GM18867 (cell line): ENCODE measurements around the gene ERN1.
A peak's percentile ranks its signal among the peaks of the same experiment; 100 is the strongest.

ENCODE experiments used
- ATAC-seq: cut with Tn5 transposase; IDR thresholded peaks from one replicate; pipeline ENCODE4 v1.9.1; 2021; ENCODE audit warnings: mild to moderate bottlenecking, moderate library complexity; ENCODE audit not compliant: unreplicated experiment

ERN1 gene

DNA sequence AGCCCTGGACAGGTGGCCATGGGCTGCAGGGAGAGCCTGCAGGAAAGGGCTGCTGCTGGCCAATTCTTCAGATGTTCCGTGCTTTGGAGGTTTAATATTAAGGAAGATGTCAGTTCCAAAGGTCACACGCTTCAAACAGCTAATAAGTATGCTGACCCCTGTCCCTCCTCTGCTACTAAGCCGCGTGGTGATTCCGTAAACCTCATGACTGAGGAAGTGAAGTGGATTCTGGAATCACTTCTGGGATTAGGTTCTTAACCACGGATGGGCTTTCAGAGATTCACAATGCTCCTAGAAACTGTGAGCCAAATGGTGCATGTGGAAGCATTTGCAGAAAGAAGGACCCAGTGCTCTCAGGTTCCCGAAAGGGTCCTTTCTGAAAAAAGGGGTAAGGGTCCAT lies 28.5 kb upstream of the ERN1 start:
- ATAC-seq: no peak

DNA sequence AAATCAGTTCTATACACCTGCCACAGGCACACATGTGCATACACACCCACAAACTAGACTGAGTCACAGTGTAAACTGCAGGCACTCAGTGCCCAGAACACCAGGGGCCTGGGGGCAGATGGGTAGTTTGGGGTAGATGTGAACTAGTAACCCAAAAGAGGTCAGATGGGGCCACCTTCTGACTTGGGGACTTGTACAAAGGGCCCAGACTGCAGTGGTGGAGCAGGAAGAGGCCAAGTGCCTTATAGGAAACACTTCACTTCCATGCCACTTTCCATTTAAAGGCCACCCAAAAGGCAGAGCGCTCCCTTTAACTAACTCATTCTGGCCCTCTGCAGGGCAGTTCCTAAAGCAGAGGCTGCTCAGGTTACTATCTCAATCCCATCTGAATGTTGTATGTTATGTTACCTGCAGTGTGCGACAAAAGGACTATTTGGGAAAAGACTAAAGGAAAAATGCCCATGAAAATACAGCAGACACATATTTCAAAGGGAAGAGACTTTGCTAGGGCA lies 27.8 kb upstream of the ERN1 start:
- ATAC-seq: no peak

DNA sequence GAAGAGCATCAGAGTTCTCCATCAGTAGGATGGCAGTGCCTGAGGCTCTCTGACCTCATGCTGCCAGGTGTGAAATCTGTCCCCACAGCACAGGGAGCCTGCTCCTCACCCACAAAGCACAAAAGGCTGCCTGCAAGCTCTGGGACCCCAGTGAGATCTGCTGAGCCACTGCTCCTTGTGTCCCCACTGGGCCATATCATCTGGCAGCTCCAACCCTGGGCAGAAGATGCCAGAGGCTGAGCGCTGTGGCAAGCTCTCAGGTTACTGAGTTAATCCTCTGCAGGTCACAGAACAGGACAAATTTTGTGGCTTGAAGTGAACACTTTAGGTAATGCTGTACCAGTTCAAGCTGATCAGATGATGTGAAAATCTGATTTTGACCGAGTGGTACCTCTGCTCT lies 26.7 kb upstream of the ERN1 start:
- ATAC-seq: no peak

DNA sequence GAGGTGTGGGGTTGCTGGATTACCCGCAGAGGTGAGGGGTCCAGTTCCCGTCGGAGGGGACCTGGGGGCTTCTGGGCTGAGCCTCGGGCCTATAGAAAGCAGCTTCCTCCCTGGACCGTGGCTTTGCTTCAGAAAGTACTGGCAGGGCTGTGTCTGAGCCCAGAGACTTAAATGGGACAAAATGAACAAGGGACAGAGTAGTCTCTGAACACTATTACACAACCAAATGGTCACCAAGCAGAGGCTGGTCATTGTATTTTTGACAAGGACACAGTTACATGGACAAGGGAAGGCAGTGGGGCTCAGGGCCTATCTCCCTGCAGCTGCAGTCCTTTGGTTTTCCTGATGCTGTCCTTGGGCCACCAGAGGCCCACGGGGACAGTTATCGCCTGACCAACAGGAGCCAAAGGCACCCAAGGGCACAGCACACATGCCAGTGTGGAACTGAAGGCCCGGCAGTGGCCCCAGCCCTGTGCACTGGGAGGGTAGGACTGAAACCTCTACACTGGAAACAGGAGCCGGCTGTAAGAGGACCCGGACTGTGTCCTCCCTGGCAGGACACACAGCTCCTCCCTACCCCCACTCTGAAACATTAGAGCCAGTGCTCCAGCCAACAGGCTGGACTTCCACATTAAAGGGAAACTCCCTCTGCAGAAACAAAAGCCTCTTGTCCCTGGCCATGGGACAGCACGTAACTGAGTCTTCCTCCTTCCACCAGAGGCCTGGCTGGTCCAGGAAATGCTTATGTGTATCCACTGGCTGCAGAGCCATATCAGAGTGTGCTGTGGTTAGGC lies 26.0 kb upstream of the ERN1 start:
- ATAC-seq: no peak

DNA sequence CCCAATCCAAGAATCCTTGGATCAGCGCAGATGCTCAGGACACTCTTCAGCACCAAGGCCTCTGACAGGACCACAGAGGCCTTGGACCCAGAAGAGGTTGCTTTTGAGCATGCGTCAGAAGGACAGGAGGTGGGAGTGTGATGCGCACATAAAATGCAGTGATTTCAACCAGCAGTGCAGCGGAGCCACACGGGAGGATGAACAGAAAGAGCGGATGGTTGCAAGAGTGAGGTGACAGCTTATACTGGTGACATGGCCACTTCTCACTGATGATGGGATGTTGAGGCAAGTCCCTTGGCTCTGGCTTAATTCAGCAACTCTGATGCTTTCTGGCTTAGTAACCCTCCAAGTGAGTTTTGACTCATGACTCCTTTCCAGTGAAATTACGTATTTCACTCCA lies 25.2 kb upstream of the ERN1 start:
- ATAC-seq: no peak

DNA sequence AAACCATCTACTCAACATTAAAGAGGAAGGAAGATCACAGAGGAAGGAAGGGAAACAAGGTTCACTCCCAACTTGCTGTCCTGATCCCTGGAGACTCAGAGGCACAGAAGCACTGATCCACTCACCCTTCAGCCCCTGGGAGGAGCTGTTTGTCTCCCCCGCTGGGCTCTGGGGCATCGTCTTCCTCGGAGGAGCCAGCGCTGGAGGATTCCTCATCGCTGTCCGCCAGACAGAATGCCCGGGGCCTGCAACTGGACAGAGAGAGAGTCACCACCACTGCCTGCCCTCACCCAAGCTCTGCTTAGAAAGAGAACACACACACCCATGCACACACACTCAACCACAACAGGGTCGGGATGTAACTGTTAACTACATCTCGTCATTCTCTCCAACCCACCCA lies 24.8 kb upstream of the ERN1 start:
- no peak for ATAC-seq

DNA sequence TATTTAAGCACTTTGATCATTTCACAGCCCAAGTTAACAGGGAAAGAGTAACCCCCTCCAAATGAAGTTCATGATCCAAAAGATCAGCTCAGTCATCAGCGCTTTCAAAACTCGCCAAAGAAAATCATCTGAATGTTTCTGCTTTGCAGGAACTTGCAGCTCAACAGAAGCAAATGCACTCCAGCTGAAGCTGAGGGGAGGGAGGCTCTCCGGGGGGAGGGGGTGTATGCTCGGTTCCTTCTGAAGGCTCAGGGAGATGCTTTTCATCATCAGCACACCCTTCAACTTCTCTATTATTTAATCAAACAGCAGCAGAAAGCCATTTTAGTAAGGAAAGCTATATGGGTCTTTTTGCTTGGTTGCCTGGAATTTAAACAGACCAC lies 24.4 kb upstream of the ERN1 start:
- ATAC-seq: no peak

DNA sequence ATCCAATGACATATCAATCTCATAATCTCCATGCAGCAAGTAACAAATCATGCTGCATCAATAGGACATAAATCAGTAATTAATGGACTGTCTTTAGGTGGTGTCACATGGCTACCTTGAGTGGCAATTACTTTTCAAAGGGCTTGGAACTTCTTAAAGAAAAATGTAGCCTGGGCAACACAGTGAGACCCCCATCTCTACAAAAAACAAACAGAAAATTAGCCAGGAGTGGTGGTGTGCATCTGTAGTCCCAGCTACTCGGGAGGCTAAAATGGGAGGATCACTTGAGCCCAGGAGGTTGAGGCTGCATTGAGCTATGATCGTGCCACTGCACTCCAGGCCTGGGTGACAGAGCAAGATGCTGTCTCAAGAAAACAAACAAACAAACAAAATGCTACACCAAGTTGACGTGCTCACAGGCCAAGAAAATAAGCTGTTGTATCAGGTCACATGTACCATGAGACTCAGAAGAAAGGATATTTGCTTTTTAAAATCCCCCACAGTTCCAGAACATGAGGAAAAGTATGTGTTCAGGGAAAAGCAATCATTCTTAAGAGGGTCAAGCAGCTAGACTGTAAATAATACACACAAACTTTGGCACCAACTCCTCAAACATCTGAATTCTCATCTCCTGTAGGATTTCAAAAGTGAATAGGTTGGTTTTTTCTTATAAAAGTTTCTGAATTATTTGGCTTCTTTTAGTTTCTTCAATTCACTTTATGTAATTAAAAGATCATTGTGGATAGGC lies 23.8 kb upstream of the ERN1 start:
- ATAC-seq: no peak

DNA sequence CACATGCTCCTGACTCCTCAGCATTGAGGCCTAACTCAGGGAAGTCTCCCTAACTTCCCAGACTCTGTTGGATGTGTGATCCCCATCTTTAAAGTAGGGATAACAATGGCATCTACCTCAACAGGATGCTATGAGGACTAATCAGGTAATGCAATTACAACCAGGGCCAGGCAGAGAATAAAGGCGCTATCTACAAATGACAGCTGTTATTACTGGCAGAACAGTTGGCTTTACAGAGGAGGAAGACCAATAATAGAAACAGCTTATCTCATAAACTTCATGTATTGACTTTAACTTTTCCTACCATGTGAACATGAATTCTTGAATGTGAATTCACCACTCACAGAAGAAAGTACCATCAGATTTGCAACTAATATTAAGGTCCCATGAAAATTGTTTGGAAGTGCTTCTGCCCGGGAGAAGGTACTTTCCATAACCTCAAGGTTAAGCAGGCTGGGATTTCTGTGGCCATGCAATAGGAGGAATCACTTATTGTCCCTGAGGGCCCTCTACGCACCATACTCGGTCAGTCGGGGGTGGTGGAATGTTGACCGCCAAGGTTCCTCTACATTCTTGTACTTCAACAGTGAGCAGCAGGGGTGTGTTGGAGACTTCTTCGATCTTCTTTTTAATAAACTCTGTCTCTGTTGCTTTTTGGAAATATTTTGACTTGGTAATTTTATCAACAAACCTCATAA lies 22.6 kb upstream of the ERN1 start:
- no peak for ATAC-seq

DNA sequence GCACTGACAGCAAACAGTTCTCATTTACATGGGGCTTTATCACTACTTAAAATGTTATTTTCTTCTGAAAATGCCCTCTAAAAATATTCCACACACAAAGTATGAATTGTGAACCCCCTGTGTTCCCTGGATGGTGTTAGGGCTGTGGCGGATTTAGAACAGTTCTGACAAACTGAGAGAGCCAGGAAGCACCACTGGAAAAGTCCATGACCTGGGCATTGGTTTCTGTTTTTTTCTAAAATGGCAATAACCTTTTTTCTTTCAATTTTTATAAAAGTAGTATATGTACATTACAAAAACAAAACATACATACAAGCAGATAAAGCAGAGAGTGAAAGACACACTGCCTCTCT lies 21.0 kb upstream of the ERN1 start:
- no peak for ATAC-seq

DNA sequence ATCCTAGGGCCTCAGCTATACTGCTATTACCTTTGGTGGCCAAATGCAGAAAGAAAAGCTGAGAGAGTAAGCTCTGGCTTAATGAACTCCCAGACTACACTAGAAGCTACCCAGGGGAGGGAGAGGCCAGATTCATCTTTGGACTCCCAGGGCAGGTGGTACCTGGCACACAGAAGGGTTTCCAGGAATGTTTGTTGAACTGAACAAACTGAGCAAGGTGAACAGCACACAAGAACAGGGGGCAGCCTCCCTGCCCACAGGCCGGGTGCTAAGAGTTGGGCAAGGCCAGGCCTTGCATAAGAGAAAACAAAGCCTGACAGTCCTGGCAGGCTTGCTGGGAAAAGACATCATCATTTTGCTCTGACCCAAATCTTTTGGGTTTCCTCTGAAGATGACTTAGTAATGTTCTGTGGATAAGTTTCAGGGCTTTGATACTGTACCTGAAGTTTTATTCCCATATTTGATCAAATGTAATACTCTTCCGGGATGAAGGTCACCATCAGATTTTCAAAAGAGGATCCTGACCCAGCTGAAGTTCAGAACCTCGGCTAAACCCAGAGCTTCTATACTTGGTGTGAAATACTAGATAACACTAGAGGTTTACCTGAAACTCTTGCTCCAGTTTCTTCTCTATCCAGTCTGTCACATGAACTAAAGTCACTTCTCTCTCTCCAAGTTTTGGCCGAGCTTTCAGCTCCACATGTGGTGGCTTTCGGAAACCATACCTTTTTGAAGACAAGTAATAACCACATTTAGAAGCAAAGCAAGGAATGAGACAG lies 20.5 kb upstream of the ERN1 start:
- ATAC-seq: no peak

DNA sequence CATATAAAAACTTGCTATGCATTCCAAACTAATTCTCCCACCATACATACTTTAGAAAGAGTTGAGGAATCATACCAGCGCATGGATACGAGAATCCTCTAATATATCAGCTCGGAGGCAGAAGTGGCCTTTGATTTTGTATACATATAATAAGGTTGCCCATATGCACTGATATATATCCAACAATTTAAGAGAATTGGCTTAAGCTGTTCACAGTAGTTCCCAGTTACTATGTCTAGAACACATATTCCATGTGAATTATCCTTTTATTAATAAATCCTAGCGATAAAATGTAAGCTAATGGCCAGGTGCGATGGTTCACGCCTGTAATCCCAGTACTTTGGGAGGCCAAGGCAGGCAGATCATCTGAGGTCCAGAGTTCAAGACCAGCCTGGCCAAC lies 19.3 kb upstream of the ERN1 start:
- ATAC-seq: no peak

DNA sequence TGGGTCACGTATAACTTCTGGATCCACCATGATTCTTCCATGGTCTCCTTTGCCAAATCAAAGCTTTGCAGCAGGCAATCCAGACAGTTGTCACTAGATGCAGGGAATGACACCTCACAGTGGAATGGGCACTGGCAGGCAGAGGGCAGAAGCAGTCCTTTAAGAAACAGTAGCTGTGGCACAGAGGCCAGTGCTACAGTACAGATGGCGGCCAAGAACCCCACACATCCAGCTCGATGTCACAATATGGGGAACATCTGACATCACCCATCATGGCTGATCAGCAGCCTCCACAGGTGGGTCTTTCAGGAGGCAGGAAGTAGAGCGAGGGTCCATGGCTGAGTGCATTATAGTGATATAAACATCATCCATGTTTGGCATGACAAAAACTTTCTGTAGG lies 18.8 kb upstream of the ERN1 start:
- ATAC-seq: no peak

DNA sequence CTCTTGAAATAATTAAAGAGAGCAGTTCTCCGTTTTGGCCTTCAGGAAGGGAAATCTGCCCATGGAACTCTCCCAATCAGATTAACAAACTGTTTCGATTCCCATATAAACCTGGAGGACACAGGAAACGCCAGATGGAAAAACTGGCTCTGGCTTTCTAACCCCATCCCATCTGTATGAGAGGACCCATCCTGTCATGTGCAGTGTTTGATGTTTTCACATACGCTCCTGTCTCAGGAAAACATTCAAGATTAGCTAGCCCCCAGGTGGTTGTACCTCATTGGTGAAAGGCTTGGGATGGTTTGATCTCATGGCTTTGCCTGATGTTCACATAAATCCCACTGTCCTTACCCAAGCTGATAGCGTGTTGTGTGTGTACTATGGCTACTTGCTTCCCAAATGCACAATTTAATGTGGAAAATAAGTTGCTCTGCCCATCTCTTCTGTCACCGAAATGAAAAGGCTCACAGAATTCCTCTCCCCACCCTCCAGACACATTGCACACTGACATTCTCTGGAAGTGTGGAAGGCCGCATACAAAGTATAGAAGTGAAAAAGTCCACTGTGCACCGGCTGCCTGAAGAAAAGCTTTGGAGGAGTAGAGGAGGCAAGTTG lies 18.2 kb upstream of the ERN1 start:
- ATAC-seq: no peak

DNA sequence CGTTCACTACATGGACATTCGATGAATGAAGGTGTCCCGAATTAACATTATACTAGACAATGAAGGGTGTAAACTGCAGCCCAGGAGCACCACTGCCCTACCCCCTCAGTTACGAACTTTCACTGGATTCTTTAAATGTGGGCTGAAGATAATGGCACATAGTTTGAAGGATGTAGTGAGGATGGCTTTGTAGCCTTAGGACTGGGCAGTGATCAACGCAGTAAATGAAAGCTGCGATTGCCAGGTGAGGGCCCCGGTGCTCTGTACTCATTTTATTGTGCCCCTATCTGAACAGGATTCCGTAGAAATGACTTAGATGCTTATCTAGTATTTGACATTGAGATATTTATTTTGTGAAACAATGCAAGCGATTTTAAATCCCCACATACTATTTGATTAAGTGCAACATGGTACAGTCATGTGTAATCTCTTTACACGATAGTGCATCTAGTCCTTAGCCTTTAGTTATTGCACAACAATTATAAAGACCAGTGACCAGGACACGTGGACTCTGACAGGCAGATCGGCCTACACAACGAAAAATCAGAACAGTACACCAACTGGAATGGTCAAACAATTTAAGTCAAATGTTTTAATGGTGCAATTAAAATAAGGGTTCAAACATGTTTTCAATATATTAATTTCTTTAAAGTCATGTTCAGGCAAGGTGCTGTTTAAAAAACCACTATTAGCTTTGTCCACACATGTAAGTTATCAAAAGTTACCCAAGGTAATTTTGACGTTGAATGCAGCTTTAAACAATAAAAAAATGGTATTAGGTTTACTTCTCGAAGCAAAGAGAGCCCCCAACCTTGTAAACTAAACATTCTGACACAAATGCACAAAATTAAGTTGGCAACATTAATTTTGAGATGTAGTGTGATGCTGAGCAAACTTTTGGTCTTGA lies 17.4 kb upstream of the ERN1 start:
- no peak for ATAC-seq

DNA sequence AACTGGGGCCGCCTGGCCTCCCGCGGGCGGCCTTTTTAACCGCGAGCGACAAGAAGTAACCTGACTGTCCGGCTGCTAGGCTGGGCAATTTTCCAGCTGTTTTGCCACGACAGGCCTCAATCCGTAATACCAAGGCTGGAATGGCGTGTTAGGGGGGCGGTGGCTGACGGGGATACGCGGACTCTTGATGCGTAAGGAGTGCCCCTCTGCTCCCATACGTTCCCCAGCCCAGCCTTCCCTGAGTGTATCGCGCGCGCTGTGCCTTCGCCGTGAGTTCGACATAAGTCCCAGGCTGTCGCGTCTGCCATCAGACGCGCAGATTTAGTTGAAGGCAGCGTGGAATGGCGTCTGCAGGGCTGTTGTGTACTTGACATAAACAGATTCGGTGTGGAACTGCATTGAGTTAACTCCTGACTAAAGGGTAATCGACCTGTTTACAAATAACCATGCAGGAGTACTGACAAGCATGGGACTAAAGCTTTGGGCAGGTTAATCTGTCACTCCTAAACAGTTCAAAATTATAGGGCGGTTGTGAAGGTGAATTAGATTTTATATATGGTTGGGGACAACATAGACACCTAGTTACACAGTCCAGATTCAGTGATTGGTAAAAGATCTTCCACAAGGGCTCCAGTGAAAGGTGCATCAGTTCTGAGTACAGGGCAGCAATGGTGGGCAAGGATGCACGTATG lies 16.6 kb upstream of the ERN1 start:
- no peak for ATAC-seq

DNA sequence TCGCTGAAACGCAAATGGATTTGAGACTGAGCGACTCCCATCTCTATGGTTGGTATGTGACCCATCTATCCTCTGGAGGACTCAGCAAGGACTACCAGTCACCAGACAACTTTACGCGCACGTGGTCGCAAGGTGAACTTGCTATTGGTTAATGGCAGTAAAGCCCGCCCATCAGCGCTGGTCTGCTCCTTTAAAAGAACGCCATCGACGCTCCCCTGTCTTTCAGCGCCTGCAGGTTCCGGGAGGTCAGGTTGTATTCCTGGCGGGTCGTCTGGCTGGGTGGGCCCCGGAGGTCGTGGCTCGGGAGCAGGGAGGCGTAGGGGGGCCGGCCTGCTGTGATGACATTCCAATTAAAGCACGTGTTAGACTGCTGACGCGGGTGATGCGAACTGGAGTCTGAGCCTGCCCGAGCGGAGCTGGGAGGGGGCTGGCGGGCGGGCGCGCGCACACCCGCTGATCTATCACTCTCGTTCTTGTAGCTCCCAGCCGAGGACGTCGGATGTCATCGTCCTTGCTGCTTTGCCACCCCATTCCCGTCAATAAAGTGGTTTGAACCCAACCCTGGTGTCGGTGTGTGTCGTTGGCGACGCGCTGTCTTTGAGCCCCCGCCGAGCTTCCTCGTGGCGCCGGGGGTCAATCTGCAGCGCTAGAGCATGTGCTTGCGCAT lies 15.9 kb upstream of the ERN1 start:
- ATAC-seq: peak; percentile 91

DNA sequence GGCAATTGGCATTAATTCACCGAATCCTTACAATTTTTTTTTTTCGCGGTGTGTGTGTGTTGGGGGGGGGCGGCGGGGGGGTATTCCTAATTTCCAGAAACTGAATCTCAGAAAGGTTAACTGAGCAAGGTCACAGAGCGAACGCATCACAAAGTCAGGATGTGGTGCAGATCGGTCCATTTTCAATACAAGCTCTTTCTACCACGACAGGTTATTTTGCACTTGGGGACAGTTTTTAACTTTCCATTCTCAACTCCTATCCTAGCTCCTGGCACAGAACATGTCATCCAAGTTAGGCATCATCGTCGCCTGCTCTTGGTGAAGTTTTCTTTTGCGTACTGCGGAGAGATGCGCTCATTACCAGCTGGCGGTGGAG lies 15.4 kb upstream of the ERN1 start:
- ATAC-seq: no peak

DNA sequence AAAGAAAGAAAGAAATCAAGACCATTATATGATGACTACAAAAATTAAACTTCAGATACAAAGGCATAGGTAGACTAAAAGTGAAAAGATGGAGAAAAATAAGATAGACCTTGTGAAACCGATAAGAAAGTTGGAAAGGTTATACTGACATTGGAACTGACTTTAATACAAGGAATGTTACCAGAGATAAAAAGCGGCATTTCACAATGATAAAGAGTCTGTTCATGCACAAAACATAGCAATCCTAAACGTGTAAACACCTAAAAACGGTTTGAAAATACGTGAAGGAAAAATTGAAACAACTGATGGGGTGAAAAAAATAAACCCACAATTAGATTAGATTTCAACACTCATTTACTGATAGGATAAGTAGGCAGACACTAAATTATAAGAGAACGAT lies 9.6 kb upstream of the ERN1 start:
- ATAC-seq: no peak
